Stimulated activated CD4-positive, alpha-beta T cell treated with anti-CD3 and anti-CD28 coated beads, TNF-alpha, amount 100 ng/mL, for 48 hours (primary cell): ENCODE data around the gene CCR1.
"Not testable (repeated sequence)": the region's sequence is repeated elsewhere in the genome, so short reads cannot be mapped to it uniquely, and the experiment has no call there.

Experiments
- DNase-seq, 3 donors: peaks; one replicate each; pipeline ENCODE4 v3.0.0-alpha.2; 2020; ENCODE audit warnings: low read depth in 3 of 3

The CCR1 gene

DNA sequence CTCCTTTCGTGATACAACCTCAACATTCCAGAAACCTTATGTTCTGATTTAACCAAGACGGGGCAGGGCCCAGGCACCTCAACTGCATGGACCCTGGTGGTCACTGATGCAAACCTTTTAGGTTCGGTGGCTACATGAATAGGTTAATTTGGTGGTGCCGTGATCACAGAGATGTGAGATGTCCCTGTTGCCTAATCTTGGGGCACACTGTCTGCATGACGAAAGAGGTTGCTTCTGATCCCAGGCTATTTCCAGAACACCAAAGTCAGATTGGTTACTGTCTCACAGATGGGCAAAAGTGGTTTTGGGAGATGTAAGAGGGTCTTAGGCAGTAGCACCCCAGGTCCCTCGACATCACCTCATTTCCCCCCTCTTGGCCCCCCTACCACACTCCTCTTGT is 4.0 kb upstream of the CCR1 start:
- no peak for DNase-seq

DNA sequence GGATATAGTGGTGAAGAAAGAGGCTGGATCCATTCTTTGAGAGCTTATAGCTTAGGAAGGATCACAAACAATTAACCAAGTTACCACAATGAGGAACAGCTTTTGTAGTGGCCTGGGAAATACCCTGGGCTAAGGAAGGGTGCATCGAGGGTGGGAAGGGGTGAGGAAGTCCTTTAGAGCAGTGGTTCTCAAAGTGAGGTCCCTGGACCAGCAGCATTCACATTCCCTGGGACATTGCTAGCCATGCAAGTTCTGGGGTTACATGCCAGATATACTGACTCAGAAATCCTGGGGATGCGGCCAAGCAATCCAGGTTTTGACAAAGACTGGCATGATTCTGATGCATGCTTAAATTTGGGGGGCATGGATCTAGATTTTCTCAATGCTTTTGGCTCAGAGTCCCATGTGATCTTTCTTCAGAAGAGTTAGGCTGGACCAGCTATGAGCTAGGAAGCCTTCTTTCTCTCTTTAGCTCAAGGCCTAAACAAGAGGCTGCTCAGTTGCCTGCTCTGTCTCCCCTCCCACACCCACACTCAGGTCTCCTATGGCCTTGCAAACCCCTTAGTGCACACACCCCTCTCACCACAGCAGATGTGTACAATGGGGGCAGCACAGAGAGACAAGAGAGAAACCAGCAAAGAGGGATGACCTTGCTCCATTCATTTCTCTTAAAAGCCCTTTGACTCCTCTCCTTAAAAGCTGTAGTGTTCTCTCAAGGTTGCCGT is 1.8 kb upstream of the CCR1 start:
- DNase-seq = no peak

DNA sequence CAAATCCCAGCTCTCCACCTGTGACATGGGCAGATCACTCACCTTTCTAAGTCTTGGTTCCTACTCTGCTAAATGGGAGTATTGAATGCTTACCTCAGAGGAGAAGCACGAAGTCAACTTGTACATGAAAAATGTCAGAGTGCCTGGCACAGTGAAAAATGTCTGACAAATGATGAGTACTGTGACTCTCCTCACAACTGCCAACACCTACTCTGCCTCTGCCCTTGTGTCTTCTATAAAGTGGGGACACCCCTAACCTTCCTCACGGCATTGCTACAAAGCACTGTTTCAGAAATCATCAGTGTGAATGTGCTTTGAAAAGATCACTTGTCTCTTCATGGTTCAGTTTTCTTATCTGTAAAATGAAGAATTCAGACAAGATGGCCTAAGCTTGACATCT is 940 bp upstream of the CCR1 start:
- DNase-seq = no peak

DNA sequence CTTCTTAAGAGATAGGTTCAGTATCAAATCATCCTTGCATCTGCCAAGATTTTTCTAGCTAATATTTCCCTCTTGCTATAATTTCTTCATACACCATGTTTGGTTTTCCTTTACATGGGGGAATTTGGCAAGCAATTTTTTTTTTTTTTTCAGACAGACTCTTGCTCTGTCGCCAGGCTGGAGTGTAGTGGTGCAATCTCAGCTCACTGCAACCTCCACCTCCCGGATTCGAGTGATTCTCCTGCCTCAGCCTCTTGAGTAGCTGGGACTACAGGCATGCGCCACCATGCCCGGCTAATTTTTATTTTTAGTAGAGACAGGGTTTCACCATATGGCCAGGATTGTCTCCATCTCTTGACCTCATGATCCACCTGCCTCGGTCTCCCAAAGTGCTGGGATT is 599 bp downstream of the CCR1 start:
- DNase-seq = not testable (repeated sequence)

GRCh38 chr3:46206282-46207015 is 1.7 kb downstream of the CCR1 start:
- no peak for DNase-seq

DNA sequence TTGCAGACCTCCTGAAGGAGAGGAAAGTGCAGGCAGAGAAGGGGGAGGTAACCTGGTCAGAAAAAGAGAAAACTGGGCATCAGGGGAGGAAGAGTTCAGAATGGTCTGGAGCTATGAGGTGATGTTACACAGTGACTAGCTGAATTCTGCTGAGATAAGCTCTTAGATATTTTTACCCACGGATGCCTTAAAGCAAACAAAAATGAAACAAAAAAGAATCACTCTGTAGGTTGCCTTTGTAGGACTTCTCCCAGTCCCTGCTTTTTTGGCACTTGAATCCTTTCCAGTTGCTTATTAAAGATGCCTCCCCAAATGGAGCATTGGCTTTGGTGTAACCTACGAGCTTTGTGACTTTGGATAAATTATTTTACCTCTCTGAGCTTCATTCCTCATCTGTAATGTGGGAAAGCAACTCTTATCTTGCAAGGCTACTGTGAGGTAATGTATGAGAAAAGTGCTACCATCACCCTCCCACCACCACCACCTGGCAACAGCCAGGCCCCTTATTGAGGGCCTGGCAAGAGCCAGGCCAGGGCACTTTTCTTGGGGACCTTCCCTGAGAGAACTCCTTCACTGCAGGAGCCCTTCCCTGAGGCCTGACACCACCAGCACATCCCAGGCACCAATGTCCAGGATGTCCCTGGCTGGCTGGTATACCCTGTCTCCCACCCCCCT is 2.7 kb downstream of the CCR1 start:
- DNase-seq = no peak

DNA sequence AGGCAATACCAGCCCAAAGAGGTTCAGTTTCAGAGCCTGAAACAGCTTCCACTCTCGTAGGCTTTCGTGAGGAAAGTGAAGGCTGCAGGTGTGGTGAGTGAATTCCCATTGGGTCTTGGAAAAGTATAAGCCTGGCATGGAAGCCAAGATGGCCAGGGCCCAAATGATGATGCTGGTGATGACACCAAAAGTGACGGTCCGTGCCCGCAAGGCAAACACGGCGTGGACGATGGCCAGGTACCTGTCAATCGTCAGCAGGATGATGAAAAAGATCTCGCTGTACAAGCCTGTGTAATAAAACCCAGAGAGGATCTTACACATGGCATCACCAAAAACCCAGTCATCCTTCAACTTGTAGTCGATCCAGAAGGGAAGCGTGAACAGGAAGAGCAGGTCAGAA is 4.4 kb downstream of the CCR1 start:
- DNase-seq = no peak

GRCh38 chr3:46202535-46202934 is 5.6 kb downstream of the CCR1 start:
- DNase-seq = no peak

GRCh38 chr3:46200790-46201189 is 7.3 kb downstream of the CCR1 start:
- DNase-seq = no peak

- DNase-seq = no peak
These were observed 7.9 kb downstream of the CCR1 start for GRCh38 chr3:46200211-46200610.

GRCh38 chr3:46196261-46196957 is 11.7 kb downstream of the CCR1 start:
- DNase-seq = no peak

DNA sequence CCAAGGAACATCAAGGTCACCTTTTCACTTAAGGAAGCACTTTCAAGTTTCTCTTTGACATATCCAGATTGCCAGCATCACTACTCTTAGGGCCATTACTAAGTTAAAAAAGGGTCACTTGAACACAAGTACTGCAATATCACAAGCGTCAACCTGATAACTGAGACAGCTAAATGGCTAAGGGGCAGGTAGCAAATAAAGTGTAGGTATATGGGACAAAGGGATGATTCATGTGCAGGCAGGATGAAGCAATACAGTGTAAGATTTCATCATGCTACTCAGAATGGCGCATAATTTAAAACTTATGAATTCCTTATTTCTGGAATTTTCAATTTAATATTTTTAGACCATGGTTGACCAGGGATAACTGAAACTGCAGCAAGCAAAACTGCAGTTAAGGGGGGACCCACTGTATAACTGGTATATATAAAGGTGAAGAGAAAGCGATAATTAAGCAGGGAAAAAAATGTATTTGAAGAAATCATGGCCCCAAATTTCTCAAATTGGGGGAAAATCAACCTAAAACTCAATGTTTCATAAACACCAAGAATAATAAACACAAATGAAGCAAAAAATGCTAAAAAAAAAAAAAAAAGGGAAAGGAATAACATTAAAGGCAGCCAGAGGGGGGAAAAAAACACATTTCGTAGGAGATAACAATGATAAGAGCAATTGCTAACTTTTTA is 13.1 kb downstream of the CCR1 start:
- DNase-seq = no peak

- DNase-seq = no peak
These were observed 14.7 kb downstream of the CCR1 start for GRCh38 chr3:46193436-46193835.

- no peak for DNase-seq
These were observed 15.2 kb downstream of the CCR1 start for GRCh38 chr3:46192939-46193338.

GRCh38 chr3:46191730-46192129 is 16.4 kb downstream of the CCR1 start:
- no peak for DNase-seq

DNA sequence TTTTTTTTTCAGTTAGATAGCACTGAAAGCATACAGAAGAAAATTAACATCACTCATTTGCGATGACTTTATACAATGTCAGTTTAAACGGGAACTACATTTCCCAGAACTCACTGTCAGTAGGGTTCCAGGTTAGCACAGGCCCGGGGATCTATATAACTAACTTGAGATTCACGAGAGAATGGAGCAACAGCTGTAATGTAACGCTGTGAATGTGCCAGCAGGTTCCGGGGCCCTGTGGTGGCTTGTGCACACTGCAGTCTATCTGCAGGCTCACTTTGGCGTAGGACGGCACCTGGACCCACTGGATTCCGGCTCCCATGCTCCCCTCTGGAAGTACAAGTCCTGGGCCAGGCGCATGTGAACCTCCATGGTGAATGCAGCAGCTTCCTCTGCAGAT is 19.4 kb downstream of the CCR1 start:
- no peak for DNase-seq

DNA sequence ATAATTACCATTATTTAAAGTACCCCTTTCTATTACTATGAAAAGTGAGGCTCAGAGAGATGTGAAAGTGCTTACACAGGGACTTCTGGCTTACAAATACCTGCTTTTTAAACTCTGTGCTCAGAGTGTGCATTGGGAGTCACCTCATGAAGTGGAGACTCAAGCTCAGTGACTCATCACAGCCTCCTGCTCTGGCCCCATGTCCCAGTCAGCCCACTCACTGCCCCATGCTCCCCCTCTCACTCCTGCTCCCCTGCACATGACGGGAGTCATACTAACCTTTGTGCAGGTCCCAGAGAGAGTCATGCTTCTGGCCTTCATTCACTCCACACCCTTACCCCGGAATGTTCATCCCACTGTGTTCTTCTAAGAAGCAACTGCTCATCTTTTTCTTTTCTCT is 20.2 kb downstream of the CCR1 start:
- no peak for DNase-seq

DNA sequence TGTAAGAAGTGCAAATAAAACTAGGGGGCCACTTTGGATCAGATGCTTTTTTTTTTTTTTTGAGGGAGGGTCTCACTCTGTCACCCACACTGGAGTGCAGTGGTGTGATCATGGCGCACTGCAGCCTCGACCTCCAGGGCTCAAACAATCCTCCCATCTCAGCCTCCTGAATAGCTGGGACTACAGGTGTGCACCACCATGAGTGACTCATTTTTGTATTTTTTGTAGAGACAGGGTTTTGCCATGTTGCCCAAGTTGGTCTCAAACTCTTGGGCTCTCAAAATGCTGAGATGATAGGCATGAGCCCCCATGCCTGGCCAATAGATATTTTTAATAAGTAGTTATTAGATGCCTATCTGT is 20.8 kb downstream of the CCR1 start:
- no peak for DNase-seq

GRCh38 chr3:46186471-46187340 is 21.4 kb downstream of the CCR1 start:
- DNase-seq = no peak

DNA sequence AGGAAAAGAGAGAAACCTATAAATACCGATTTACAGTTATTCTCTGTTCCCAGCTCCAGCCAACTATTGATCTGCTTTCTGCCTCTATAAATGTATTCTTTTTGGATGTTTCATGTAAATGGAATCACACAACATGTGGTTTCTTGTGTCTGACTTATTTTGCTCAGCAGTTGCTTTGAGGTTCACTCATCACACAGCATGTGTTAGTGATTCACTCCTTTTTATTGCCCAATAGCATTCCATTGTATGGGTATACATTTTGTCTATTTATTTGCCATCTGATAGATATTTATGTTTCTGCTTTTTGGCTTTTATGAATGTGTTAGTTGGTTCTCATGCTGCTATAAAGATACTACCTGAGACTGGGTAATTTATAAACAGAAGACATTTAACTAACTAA is 23.6 kb downstream of the CCR1 start:
- DNase-seq = no peak

DNA sequence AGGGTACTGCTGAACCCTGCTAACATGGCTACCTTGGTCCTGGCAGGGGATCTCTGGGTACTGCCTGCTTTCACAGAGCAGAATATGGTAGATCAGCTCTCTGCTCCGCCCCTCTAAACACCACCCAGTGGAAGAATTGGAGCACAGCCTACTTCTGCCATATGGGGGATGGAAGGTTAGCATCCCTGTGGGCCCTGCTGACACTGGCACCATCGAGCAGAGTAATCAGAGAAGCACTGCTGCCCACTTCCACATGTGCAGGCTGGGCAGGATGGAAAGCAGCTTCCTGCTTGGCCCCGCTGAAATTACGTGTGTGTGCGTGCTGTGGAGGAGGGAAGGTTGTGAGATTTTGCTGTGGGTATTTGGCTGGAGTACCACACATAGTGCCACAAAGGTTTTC is 24.8 kb downstream of the CCR1 start:
- DNase-seq = no peak
